ENCODE results near the gene SERHL2. TPM values are rescaled to one million over a fixed set of nuclear protein-coding genes. Genes with fewer than 3 reads are reported as not detected.
"Not testable (repeated sequence)": the region's sequence is repeated elsewhere in the genome, so short reads cannot be mapped to it uniquely, and the experiment has no call there.

The SERHL2 gene
- polyA plus RNA-seq, 3 donors = 0.20 to 0.60 (median 0.24) TPM

DNA sequence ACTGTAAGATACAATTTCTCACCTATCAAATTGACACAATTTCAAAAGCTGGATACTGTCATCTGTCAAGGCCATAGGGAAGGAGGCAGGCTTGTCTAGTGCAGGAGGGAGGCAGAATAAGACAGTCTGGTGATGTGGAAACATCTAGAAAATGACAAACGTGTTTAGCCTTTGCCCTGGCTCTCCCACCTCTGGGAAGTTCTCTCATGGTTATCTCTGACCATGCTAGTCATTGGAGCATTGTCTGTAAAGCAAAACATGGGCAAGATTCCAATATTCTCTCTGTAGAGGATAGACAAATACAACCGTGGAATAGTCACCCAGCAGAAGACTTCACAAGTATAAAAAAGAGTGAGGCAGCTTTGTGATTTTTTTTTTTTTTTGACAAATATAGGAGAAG is 9.1 kb upstream of the SERHL2 start:
- no peak for TF ChIP-seq CTCF (IDR thresholded peaks at IDR 0.05)
- H3K27me3 ChIP-seq (ENCODE audit: control insufficient read depth in 2 of 2, insufficient read depth in 2 of 2, low read length in 2 of 2) = peaks cover 0 to 4% of the 10 kb centered on the region in 2 donors
- H3K79me2 ChIP-seq (ENCODE audit: insufficient read depth, low read length) = no peaks in the 10 kb centered on the region
- H3K4me3 ChIP-seq (replicated peaks in 1 of 3; ENCODE audit: low read depth in 2 of 3, low read length in 3 of 3) = no peak overlapping the region
- H3K9me3 ChIP-seq (replicated peaks in 1 of 2; ENCODE audit: control insufficient read depth in 1 of 2, insufficient read depth in 1 of 2, low read length in 2 of 2) = no peaks in the 10 kb centered on the region
- H3K4me1 Mint-ChIP-seq = no peaks in the 10 kb centered on the region
- no peaks in the 10 kb centered on the region for H3K4me1 ChIP-seq (ENCODE audit: control insufficient read depth in 1 of 2, insufficient read depth in 2 of 2, low read length in 2 of 2)
- no peak for DNase-seq
- H3K9ac ChIP-seq (ENCODE audit: insufficient read depth, low read length, poor library complexity, severe bottlenecking) = no peak overlapping the region
- H3K27ac ChIP-seq (ENCODE audit: low read depth in 1 of 2, low read length in 2 of 2) = no peak overlapping the region
- H4K20me1 ChIP-seq (ENCODE audit: insufficient read depth, low read length) = no peaks in the 10 kb centered on the region
- peaks cover 6 to 18% (median 7%) of the 10 kb centered on the region in 3 donors for H3K27me3 Mint-ChIP-seq (ENCODE audit: low read depth in 3 of 3)
- no peaks in the 10 kb centered on the region for H3K36me3 ChIP-seq (replicated peaks in 1 of 2; ENCODE audit: control insufficient read depth in 1 of 2, insufficient read depth in 2 of 2, low read length in 2 of 2)
- intact Hi-C loops (cut with micrococcal nuclease) = no loop called here
- WGBS (ENCODE audit: insufficient coverage) = 38% methylated on average over 1 of the region's 2 CpGs
- H2AFZ ChIP-seq (ENCODE audit: insufficient read depth, low read depth, low read length, poor library complexity, severe bottlenecking) = no peak overlapping the region
- no peak overlapping the region for H3K4me2 ChIP-seq (replicated peaks; ENCODE audit: extremely low read depth, low read length, poor library complexity, severe bottlenecking)
- no peaks in the 10 kb centered on the region for H3K9me3 Mint-ChIP-seq
- H3K36me3 Mint-ChIP-seq = no peaks in the 10 kb centered on the region
- no peak overlapping the region for H3K27ac Mint-ChIP-seq
- H3K4me3 Mint-ChIP-seq = no peak overlapping the region

DNA sequence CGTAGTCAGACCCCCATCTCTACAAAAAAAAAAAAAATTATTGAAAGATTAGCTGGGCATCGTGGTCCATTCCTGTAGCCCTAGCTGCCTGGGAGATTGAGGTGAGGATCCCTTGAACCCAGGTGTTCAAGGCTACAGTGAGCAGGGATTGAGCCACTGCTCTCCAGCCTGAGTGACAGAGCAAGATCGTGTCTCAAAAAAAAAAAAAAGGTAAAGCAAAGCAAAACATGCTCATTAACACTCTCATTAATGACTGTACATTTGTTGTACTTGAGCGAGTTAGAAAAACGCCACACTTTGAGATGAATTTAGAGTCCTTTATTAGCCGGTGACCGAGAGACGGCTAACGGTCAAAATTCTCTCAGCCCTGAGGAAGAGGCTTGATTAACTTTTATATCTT is 6.2 kb upstream of the SERHL2 start:
- Histone ChIP-seq H3K9ac (ENCODE audit: insufficient read depth, low read length, poor library complexity, severe bottlenecking) (no peak overlapping the region), H4K20me1 (ENCODE audit: insufficient read depth, low read length) (no peaks in the 10 kb centered on the region), H3K27me3 (ENCODE audit: control insufficient read depth in 2 of 2, insufficient read depth in 2 of 2, low read length in 2 of 2) (peaks cover 0 to 7% of the 10 kb centered on the region in 2 donors), H3K4me2 (replicated peaks; ENCODE audit: extremely low read depth, low read length, poor library complexity, severe bottlenecking) (no peak overlapping the region), H3K4me3 (replicated peaks in 1 of 3; ENCODE audit: low read depth in 2 of 3, low read length in 3 of 3) (no peak overlapping the region), H3K27ac (ENCODE audit: low read depth in 1 of 2, low read length in 2 of 2) (no peak overlapping the region), H3K4me1 (ENCODE audit: control insufficient read depth in 1 of 2, insufficient read depth in 2 of 2, low read length in 2 of 2) (no peaks in the 10 kb centered on the region), H3K36me3 (replicated peaks in 1 of 2; ENCODE audit: control insufficient read depth in 1 of 2, insufficient read depth in 2 of 2, low read length in 2 of 2) (no peaks in the 10 kb centered on the region), H3K79me2 (ENCODE audit: insufficient read depth, low read length) (no peaks in the 10 kb centered on the region), H2AFZ (ENCODE audit: insufficient read depth, low read depth, low read length, poor library complexity, severe bottlenecking) (no peak overlapping the region), H3K9me3 (replicated peaks in 1 of 2; ENCODE audit: control insufficient read depth in 1 of 2, insufficient read depth in 1 of 2, low read length in 2 of 2) (no peaks in the 10 kb centered on the region)
- Mint-ChIP-seq H3K36me3 (no peaks in the 10 kb centered on the region), H3K27me3 (ENCODE audit: low read depth in 3 of 3) (peaks cover 7 to 19% (median 15%) of the 10 kb centered on the region in 3 donors), H3K27ac (no peak overlapping the region), H3K4me3 (no peak overlapping the region), H3K4me1 (peaks cover 7% of the 10 kb centered on the region), H3K9me3 (peaks cover 4 to 14% (median 5%) of the 10 kb centered on the region in 7 donors)
- intact Hi-C loops (cut with micrococcal nuclease) = no loop called here
- no peak for TF ChIP-seq CTCF (IDR thresholded peaks at IDR 0.05)
- WGBS (ENCODE audit: insufficient coverage) = 81% methylated on average over 5 of the region's 9 CpGs
- DNase-seq = no peak

- Mint-ChIP-seq H3K4me1 (peaks cover 11% of the 10 kb centered on the region), H3K27ac (peak overlapping the region in 1 of 7 donors; percentile 47), H3K9me3 (peaks cover 4 to 14% (median 5%) of the 10 kb centered on the region in 7 donors), H3K27me3 (ENCODE audit: low read depth in 3 of 3) (peaks cover 11 to 21% (median 19%) of the 10 kb centered on the region in 3 donors)
- H3K36me3 ChIP-seq (replicated peaks in 1 of 2; ENCODE audit: control insufficient read depth in 1 of 2, insufficient read depth in 2 of 2, low read length in 2 of 2); H3K79me2 ChIP-seq (ENCODE audit: insufficient read depth, low read length); intact Hi-C loops (cut with micrococcal nuclease); H3K4me3 Mint-ChIP-seq; H3K27ac ChIP-seq (ENCODE audit: low read depth in 1 of 2, low read length in 2 of 2); H3K4me3 ChIP-seq (replicated peaks in 1 of 3; ENCODE audit: low read depth in 2 of 3, low read length in 3 of 3); H4K20me1 ChIP-seq (ENCODE audit: insufficient read depth, low read length); H3K9ac ChIP-seq (ENCODE audit: insufficient read depth, low read length, poor library complexity, severe bottlenecking); DNase-seq; H3K4me2 ChIP-seq (replicated peaks; ENCODE audit: extremely low read depth, low read length, poor library complexity, severe bottlenecking); H3K36me3 Mint-ChIP-seq; H2AFZ ChIP-seq (ENCODE audit: insufficient read depth, low read depth, low read length, poor library complexity, severe bottlenecking); H3K9me3 ChIP-seq (replicated peaks in 1 of 2; ENCODE audit: control insufficient read depth in 1 of 2, insufficient read depth in 1 of 2, low read length in 2 of 2); H3K4me1 ChIP-seq (ENCODE audit: control insufficient read depth in 1 of 2, insufficient read depth in 2 of 2, low read length in 2 of 2): not testable (repeated sequence)
- 92% methylated on average over 6 of the region's 6 CpGs for WGBS (ENCODE audit: insufficient coverage)
- peaks cover 2 to 12% of the 10 kb centered on the region in 2 donors for H3K27me3 ChIP-seq (ENCODE audit: control insufficient read depth in 2 of 2, insufficient read depth in 2 of 2, low read length in 2 of 2)
Observed at GRCh38 chr22:42548126-42548525, 5.6 kb upstream of the SERHL2 start.

Data from CD14-positive monocyte (primary cell).